ENCODE results near the gene ATP6V0A1.

ATP6V0A1 gene

DNA sequence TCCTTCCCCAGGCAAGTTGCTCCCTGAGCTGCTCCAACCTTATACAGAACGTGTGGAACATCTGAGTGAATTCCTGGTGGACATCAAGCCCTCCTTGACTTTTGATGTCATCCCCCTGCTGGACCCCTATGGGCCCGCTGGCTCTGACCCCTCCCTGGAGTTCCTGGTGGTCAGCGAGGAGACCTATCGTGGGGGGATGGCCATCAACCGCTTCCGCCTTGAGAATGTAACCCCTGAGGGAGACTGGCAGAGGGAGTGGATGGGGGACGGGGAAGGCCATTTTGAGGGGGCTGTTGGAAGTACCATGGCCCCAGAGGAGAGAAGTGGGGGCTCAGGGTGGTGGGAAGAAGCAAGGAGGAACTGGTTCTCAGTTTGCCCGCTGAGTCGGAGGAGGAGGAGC, 105.3 kb downstream of the ATP6V0A1 start:
- no peak for DNase-seq

DNA sequence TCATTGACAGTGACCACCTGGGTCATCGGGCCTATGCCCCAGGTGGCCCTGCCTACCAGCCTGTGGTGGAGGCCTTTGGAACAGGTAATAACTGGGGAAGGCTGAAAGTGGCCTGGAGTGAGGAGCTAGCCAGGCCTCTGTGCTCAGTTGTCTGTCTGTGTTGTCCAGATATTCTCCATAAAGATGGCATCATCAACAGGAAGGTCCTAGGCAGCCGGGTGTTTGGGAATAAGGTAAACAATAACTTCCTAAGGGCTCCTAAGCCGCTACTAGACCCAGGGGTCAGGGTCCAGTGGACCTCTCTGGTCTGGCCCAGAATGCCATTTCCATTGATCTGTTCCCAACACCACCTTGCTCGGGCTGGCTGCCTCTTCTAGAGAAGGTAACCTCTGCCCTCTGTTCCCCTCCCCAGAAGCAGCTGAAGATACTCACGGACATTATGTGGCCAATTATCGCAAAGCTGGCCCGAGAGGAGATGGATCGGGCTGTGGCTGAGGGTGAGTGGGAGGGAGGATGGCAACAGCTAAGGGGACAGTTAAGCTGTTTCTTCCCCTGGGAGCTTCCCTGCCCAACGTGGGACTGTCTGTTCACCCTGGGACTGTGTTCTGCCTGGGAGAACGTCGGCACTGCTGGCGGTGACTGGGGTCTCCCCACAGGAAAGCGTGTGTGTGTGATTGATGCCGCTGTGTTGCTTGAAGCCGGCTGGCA, 106.3 kb downstream of the ATP6V0A1 start:
- no peak for DNase-seq

DNA sequence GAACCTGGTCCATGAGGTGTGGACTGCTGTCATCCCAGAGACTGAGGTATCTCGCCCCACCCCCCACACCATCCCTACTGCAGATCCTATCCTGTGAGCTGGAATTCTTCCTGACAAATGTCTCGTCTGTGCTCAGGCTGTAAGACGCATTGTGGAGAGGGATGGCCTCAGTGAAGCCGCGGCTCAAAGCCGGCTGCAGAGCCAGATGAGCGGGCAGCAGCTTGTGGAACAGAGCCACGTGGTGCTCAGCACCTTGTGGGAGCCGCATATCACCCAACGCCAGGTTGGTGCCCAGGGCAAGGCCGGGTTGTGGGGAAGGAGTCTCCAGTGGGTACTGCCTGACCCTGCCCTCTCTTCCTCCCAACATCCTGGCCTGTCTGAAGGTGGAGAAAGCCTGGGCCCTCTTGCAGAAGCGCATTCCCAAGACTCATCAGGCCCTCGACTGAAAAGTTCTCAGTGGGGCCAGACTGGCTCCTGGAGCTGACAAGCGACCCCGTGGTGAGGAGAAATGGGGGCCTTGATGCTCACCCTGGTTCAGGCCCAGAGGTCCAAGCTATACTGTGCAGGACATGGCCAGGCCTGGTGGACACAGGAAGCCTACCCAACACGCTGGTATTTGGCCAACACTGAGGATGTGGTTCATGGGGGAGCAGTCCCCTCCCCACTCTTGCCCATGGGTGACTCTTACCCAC, 107.0 kb downstream of the ATP6V0A1 start:
- DNase-seq, result no peak

DNA sequence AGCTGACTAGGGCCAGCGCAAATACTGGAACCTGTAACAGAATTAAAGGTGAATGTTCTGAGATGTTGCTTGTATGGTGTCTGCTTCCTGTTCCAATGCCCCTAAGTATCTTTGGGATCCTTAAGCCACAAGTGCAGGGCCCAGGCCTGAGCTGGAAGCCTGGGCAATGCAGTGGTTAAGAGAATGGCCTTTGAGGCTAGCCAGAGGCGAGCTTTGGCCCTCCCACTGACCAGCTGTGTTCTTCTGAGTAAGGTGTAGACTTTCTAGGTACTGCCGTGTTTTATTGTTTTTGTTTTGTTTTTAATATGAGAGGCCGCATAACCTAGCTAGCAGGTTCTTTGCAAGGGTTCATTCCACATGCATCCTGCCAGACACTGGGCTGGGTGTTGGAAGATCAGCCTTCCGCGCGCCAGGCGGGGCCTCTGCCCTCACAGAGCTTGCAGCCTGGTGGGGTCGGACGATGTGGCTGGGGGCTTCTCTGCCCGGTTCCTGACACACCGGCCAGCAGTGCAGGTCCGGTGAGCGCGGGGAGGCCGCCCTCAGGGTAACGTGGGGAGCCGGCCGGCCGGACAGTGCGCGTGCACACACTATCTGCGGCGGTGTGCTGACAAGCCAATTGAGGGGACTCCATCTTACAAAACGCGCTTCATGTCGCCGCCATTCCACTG, 107.7 kb downstream of the ATP6V0A1 start:
- no peak for DNase-seq

DNA sequence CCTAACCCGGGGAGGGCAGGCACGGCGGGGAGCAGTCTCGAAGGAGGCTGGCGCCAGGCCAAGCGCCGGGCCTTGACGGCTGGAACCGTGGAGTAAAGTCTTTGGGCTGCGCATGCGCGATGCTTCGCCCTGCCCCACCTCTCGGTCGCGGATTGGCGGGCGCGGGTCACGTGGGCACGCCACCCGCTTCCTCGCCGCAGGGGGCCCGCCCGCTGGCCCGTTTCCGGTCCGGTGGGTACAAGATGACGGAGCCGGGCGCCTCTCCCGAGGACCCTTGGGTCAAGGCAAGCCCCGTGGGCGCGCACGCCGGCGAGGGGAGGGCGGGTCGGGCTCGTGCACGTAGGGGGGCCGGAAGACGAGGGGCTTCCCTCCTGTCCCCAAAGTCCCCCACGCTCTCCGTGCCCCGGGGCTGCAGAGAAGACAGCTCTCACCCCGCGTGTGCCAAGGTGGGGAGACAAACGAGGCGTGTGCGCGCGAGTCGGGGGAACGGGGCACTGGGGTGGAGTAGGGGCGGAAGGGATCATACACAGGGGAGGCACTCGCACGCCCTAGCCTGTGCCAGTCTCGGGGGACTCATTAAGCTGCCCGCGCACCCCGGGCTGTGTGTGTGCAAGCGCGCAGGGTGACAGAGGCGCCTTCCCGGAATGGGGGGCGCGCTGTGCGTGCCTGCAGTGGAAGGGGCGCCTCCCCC, 108.3 kb downstream of the ATP6V0A1 start, which contains the start of gene MLX:
Gene MLX, plus strand, starts transcription at position 218 of the 691 bp plus-strand sequence. Its CDS starts 25 bp downstream, at position 243.
- DNase-seq, result peak; percentile 94

DNA sequence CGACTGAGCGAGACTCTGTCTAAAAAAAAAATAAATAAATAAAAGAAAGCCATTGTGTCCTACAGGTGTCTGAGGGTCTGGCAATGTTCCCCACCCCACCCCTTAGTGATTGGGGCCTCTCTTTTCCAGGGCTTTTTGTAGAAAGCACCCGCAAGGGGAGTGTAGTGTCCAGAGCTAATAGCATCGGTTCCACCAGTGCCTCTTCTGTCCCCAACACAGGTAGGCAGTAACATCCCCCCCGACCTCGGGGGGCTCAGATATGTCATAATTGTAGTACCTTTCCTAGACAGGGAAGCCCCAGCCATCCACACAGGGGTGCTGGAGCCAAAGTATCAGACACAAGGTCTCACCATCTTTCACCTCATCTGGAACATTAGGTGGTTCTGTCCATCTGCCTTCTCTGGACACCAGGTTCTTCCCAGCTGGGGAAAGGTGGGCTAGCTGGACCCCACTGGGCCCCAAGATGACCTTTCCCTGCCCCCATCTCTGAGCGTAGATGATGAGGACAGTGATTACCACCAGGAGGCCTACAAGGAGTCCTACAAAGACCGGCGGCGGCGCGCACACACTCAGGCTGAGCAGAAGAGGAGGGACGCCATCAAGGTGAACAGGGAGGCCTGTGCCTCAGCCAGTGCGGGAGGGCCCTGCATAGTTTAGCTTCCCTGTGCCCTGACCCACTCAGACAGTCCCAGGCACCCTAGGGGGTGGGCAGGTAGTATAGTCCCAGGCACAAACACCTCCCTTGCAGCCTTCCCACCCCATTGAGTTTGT, 109.8 kb downstream of the ATP6V0A1 start:
- no peak for DNase-seq

DNA sequence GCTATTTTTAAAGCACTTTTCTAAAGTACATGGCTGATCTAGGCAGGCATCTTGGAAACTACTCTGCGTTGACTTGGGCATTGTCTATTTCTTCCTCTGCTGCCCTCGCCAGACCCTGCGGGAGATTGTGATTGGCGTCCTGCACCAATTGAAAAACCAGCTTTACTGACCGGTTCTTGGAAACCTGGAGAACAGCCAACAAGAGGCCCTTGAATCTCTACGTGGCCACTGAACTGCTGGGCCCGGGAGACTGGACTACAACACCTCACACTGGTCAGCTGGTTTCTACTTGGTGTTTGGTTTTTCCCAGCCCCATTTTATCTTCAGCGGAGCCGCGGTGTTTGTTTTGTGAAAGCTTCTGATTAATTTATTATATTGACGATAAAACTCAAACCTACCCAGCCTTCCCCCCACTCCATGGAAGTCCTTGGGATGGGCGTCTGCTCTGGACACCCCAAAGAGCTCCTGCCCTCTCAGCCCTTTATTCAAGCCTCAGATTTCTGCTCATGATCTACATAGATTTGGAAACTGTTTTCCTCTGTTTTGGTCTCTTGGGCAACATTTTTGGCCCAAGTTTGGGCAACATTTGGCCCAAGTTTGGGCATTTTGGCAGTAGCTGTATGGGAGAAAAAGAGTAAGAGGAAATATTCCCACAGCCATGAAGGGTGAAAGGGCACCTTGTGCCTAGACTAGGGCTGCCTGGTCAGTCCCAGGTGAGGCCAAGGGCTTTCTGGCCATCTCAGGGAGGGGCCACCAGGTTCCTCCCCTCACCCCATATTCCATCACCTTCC, 113.0 kb downstream of the ATP6V0A1 start:
- DNase-seq, result no peak

Measured in 8988T (cell line).